GM12873 (cell line): ENCODE data around the gene PCDHGA11.

Source experiments
- CTCF ChIP-seq: IDR thresholded peaks from 2 replicates; pipeline ENCODE4 v1.5.1; 2012; ENCODE audit warnings: low read depth, mild to moderate bottlenecking, moderate library complexity, low read length, control low read depth; ENCODE audit not compliant: insufficient read depth; ENCODE audit errors: missing control alignments

Gene PCDHGA11

GRCh38 chr5:141440341-141440740 is 19.5 kb downstream of the PCDHGA11 start:
- no peak for TF ChIP-seq CTCF

- no peak for TF ChIP-seq CTCF
These were observed 20.8 kb downstream of the PCDHGA11 start for GRCh38 chr5:141441571-141442170.

GRCh38 chr5:141465351-141465750 is 44.5 kb downstream of the PCDHGA11 start:
- no peak for TF ChIP-seq CTCF
